Lower lobe of right lung (tissue), 2 donors: Measurements from ENCODE around the gene PCDHB16. TPM values are rescaled to one million over a fixed set of nuclear protein-coding genes. Genes with fewer than 3 reads are reported as not detected.
"Not testable (repeated sequence)": the region's sequence is repeated elsewhere in the genome, so short reads cannot be mapped to it uniquely, and the experiment has no call there.

Experiments used
- ATAC-seq, 2 donors: fragments of 200-7000 bp; cut with Tn5 transposase; one replicate each; pipeline ENCODE4 v1.9.1; 2020 to 2022; ENCODE audit warnings: mild to moderate bottlenecking in 2 of 2, moderate library complexity in 2 of 2
- DNase-seq: peaks from one replicate; pipeline ENCODE4 v3.0.0-alpha.2; 2020
- H3K27ac ChIP-seq: fragments of 200-600 bp; one replicate; pipeline ENCODE4 v1.8.0; 2022
- H3K27me3 ChIP-seq: fragments of 200-600 bp; one replicate; pipeline ENCODE4 v1.8.0; 2022; ENCODE audit warnings: low read depth
- H3K36me3 ChIP-seq: fragments of 200-600 bp; one replicate; pipeline ENCODE4 v1.8.0; 2022; ENCODE audit warnings: mild to moderate bottlenecking
- H3K4me1 ChIP-seq: fragments of 200-600 bp; one replicate; pipeline ENCODE4 v1.8.0; 2022
- H3K4me3 ChIP-seq: fragments of 200-600 bp; one replicate; pipeline ENCODE4 v1.8.0; 2022; ENCODE audit warnings: mild to moderate bottlenecking
- H3K9me3 ChIP-seq: fragments of 200-600 bp; one replicate; pipeline ENCODE4 v1.8.0; 2022
- CTCF ChIP-seq: fragments of 200-600 bp; IDR thresholded peaks from one replicate; pipeline ENCODE4 v1.8.0; 2022; ENCODE audit warnings: antibody characterized with exemption, mild to moderate bottlenecking
- intact Hi-C: fragments of 100-400 bp; cut with DNase I; formaldehyde crosslinking; loops from one replicate; pipeline ENCODE4 v1.11.0; 2022
- total RNA-seq: library from RNA; stranded (reverse); fragmentation: NEBNext Ultra II Directional; extraction: Animal tissue kit (Norgen Biotek cat#: 25700); gene quantifications from one replicate; pipeline ENCODE4 v1.2.1, GENCODE V29; 2021
- donor health status: DM: no; HTN: yes; CAD: no; lungs with severe emphysema.

Gene PCDHB16
- total RNA-seq, 1 donor from 2014 or later = 2.6 TPM

DNA sequence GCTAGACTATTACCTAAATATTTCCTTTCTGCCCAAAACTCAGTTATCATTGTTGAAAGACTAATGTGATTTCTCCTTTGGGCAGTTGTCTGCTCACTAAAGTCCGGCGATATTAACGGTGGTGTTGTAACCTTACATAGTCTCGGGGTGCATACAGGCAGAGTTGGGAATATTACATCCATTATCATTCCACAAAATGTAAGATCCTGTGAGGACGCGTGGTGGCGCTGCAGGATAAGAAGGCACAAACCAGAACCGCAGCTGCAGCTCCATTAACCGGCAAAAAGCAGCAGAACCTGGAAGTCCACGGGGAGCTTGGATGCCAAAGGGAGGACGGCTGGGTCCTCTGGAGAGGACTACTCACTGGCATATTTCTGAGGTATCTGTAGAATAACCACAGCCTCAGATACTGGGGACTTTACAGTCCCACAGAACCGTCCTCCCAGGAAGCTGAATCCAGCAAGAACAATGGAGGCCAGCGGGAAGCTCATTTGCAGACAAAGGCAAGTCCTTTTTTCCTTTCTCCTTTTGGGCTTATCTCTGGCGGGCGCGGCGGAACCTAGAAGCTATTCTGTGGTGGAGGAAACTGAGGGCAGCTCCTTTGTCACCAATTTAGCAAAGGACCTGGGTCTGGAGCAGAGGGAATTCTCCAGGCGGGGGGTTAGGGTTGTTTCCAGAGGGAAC is 31.6 kb downstream of the PCDHB16 start, which contains the start of gene PCDHB13:
Gene PCDHB13 (plus strand): TSS at position 264 of the 684 bp plus-strand sequence. CDS start 205 bp downstream, at position 469.
- DNase-seq, H3K36me3 ChIP-seq, intact Hi-C loops, H3K4me1 ChIP-seq, H3K27me3 ChIP-seq, H3K27ac ChIP-seq, H3K4me3 ChIP-seq: not testable (repeated sequence)
- peak; percentile 42 to 46 for ATAC-seq
- peak; percentile 35 for TF ChIP-seq CTCF
- H3K9me3 ChIP-seq = peaks cover 33% of the 10 kb centered on the region

DNA sequence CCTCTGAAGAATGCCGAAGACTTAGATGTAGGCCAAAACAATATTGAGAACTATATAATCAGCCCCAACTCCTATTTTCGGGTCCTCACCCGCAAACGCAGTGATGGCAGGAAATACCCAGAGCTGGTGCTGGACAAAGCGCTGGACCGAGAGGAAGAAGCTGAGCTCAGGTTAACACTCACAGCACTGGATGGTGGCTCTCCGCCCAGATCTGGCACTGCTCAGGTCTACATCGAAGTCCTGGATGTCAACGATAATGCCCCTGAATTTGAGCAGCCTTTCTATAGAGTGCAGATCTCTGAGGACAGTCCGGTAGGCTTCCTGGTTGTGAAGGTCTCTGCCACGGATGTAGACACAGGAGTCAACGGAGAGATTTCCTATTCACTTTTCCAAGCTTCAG is 32.4 kb downstream of the PCDHB16 start:
- H3K4me1 ChIP-seq = not testable (repeated sequence)

DNA sequence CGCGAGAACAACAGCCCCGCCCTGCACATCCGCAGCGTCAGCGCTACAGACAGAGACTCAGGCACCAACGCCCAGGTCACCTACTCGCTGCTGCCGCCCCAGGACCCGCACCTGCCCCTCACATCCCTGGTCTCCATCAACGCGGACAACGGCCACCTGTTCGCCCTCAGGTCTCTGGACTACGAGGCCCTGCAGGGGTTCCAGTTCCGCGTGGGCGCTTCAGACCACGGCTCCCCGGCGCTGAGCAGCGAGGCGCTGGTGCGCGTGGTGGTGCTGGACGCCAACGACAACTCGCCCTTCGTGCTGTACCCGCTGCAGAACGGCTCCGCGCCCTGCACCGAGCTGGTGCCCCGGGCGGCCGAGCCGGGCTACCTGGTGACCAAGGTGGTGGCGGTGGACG is 33.3 kb downstream of the PCDHB16 start:
- H3K27ac ChIP-seq, H3K4me3 ChIP-seq, DNase-seq, intact Hi-C loops, H3K36me3 ChIP-seq, H3K4me1 ChIP-seq, H3K27me3 ChIP-seq, ATAC-seq: not testable (repeated sequence)
- H3K9me3 ChIP-seq = peaks cover 35% of the 10 kb centered on the region

More for the DNA sequence above, 32.4 kb downstream of the PCDHB16 start:
- H3K36me3 ChIP-seq, H3K27ac ChIP-seq, DNase-seq, intact Hi-C loops, H3K4me3 ChIP-seq, ATAC-seq, H3K27me3 ChIP-seq: not testable (repeated sequence)
- peaks cover 32% of the 10 kb centered on the region for H3K9me3 ChIP-seq

- intact Hi-C loops, H3K27ac ChIP-seq, H3K36me3 ChIP-seq, DNase-seq, ATAC-seq, H3K4me1 ChIP-seq, H3K27me3 ChIP-seq, H3K4me3 ChIP-seq: not testable (repeated sequence)
- H3K9me3 ChIP-seq = peaks cover 40% of the 10 kb centered on the region
These were observed 33.8 kb downstream of the PCDHB16 start for GRCh38 chr5:141216035-141216434.

DNA sequence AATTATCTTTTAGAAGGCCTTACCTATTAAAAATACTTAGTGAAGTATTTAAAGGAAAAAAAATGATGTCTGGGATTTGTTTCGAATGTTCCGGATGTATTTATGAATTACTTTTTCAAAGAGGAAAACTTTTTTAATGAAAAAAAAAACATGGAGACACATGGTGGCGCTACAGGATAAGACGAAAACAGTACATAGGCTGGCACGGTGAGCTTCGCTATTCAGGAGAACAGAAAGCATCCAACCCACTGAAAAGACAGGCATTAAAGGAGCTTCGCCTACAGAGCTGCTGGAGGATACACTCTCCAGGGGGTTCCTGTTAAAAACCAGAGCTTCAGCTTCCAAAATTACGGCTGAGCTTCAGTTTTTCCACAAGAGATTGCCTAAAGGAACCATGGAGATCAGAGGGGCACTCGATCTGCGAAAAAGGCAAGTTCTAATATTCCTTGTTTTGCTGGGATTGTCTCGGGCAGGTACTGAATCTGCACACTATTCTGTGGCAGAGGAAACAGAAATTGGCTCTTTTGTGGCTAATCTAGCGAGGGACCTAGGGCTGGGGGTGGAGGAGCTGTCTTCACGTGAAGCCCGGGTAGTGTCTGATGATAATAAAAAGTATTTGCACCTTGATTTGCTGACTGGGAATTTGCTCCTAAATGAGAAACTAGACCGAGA is 41.1 kb downstream of the PCDHB16 start, which contains the start of gene PCDHB14:
Gene PCDHB14 (plus strand): TSS at position 232 of the 672 bp plus-strand sequence. CDS start 163 bp downstream, at position 395.
- peak within 1 kb of the TSS; percentile 31 for H3K4me3 ChIP-seq
- H3K27ac ChIP-seq = no peak within 1 kb of the TSS
- H3K9me3 ChIP-seq = peaks cover 78% of the 10 kb centered on the region
- TF ChIP-seq CTCF = no peak
- ATAC-seq (no peak), DNase-seq (no peak)
- intact Hi-C loops = no loop called here
- no peaks in the 10 kb centered on the region for H3K36me3 ChIP-seq
- no peaks in the 10 kb centered on the region for H3K4me1 ChIP-seq
- H3K27me3 ChIP-seq = no peaks in the 10 kb centered on the region

- intact Hi-C loops, DNase-seq, H3K4me3 ChIP-seq, H3K36me3 ChIP-seq, H3K27ac ChIP-seq, H3K27me3 ChIP-seq, ATAC-seq, H3K4me1 ChIP-seq: not testable (repeated sequence)
- peaks cover 76% of the 10 kb centered on the region for H3K9me3 ChIP-seq
These were observed 42.7 kb downstream of the PCDHB16 start for GRCh38 chr5:141224844-141225243.

GRCh38 chr5:141225421-141225820 is 43.2 kb downstream of the PCDHB16 start:
- H3K4me1 ChIP-seq, H3K4me3 ChIP-seq, H3K36me3 ChIP-seq, intact Hi-C loops, H3K27ac ChIP-seq, ATAC-seq, DNase-seq, H3K27me3 ChIP-seq: not testable (repeated sequence)
- H3K9me3 ChIP-seq = peaks cover 78% of the 10 kb centered on the region

GRCh38 chr5:141234109-141234667 is 52.0 kb downstream of the PCDHB16 start:
- Histone ChIP-seq H3K4me3 (peak overlapping the region; percentile 20), H3K4me1 (no peaks in the 10 kb centered on the region), H3K27me3 (no peaks in the 10 kb centered on the region), H3K27ac (no peak overlapping the region), H3K9me3 (peaks cover 82% of the 10 kb centered on the region), H3K36me3 (no peaks in the 10 kb centered on the region)
- intact Hi-C loops = no loop called here
- ATAC-seq (no peak), DNase-seq (no peak)
- no peak for TF ChIP-seq CTCF
